RWPE1 (cell line): ENCODE data around the gene ENPEP.

Source experiments
- CTCF ChIA-PET: fragments of 350-600 bp; sonication (Branson Sonifier 250); formaldehyde crosslinking; extraction: SDS; loops from one replicate; lab custom pipeline; 2021; lab: Yijun Ruan, JAX
- POLR2A ChIA-PET: fragments of 400-600 bp; formaldehyde crosslinking; extraction: SDS; loops from one replicate; lab custom pipeline; 2020; ENCODE audit warnings: antibody characterized with exemption; ENCODE audit not compliant: low non-redundant PET; lab: Yijun Ruan, JAX
- DNase-seq: peaks from one replicate; pipeline ENCODE4 v3.0.0; 2012; ENCODE audit warnings: low spot score
- H3K27ac ChIP-seq: fragments of 450-650 bp; 2 replicates; pipeline ENCODE4 v1.5.1; 2017
- TF ChIP-seq, protein P1 (sequence below): fragments of 450-650 bp; conservative IDR thresholded peaks from 2 replicates; pipeline ENCODE4 v1.5.1; 2017; ENCODE audit warnings: low read depth, mild to moderate bottlenecking

The ENPEP gene

DNA sequence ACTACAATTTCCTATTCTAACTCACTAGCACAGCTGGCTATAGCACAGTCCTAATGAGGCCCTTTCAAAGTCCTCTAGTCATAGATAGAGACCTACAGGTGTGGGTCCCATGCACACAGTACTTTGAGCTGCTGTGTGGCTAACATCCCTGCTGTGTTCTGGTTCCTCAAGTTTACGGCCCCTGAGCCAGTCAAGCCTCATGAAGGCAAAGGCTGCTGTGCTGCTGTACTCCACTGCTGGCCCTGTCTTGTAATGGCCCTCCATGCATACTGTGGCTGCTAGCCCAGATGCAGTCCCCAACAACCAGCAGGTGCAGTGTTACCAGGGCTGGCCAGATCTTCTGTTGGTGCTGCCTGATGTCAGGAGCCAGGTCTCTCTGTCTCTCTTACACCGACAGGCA lies 23.4 kb upstream of the ENPEP start:
- ChIA-PET CTCF (no interaction called here), POLR2A (interaction anchor here (0.6 kb wide), 1 partner anchor 39 kb away, joined by 3 read pairs; no protein-coding TSS in a partner anchor)
- H3K27ac ChIP-seq: no peak overlapping the region
- no peak for DNase-seq
- TF ChIP-seq, protein P1, sequence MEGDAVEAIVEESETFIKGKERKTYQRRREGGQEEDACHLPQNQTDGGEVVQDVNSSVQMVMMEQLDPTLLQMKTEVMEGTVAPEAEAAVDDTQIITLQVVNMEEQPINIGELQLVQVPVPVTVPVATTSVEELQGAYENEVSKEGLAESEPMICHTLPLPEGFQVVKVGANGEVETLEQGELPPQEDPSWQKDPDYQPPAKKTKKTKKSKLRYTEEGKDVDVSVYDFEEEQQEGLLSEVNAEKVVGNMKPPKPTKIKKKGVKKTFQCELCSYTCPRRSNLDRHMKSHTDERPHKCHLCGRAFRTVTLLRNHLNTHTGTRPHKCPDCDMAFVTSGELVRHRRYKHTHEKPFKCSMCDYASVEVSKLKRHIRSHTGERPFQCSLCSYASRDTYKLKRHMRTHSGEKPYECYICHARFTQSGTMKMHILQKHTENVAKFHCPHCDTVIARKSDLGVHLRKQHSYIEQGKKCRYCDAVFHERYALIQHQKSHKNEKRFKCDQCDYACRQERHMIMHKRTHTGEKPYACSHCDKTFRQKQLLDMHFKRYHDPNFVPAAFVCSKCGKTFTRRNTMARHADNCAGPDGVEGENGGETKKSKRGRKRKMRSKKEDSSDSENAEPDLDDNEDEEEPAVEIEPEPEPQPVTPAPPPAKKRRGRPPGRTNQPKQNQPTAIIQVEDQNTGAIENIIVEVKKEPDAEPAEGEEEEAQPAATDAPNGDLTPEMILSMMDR: no peak

DNA sequence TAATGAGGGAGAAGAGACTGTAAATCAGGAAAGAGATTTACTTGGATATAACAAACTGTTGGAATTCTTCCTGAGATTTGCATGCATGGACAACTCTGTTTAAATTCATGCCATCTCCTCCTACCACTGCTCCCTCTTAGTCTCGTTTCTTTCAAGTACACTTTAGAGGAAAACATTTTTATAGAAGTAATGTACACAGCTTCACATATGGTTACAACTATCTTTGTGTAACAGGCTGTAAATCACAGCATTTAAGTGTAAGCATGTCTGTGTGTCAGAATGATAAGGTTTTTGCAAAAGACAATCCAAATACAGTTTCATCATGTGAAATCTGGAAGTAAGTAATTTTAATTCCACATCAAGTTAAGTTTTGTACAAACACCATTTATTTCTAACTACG lies 21.5 kb upstream of the ENPEP start:
- H3K27ac ChIP-seq: no peak overlapping the region
- ChIA-PET CTCF (no interaction called here), POLR2A (no interaction called here)
- DNase-seq: no peak
- TF ChIP-seq, protein P1: no peak

DNA sequence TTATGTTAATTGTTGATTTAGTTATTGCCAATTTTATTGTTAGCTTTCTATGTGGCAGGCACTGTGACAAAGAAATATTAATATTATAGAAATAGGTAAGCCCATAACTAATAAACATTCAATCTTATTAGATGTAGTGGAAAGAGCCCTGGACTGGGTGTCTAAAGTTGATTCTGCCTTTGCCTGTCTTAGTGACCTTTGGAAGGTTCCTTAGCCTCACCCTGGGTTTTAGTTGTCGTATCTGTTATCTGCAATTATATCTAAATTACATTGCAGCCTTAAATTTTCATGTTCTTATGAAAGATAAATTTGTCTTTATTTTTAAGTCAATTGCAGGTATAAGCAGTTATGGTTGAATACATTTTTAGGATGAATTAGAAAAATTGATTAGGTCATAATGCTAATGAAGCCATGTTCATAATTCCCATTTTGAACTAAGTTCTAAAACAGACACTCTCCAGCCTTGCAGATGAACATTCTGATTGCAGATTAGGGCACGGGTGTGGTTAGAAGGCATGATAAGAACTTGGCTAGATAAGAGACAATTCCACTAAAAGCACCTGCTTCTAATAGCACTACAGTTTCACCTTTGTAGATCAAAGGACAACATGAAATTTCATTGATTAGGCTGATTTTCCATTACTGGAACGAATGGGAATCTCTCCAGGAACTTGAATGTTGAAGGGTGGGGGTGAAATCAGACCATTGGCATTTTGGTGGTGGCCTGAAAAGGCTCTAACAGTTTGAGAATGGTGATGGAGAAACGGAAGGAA lies 17.3 kb upstream of the ENPEP start:
- no peak for DNase-seq
- POLR2A ChIA-PET: no interaction called here
- H3K27ac ChIP-seq: no peak overlapping the region
- TF ChIP-seq, protein P1: no peak
- CTCF ChIA-PET: no interaction called here

GRCh38 chr4:110460074-110460746 lies 15.7 kb upstream of the ENPEP start:
- ChIA-PET POLR2A (no interaction called here), CTCF (no interaction called here)
- no peak overlapping the region for H3K27ac ChIP-seq
- TF ChIP-seq, protein P1: no peak
- DNase-seq: no peak

GRCh38 chr4:110467400-110467799 lies 8.6 kb upstream of the ENPEP start:
- ChIA-PET POLR2A (no interaction called here), CTCF (interaction anchor here (1.1 kb wide), 1 partner anchor 131 kb away, joined by 4 read pairs; no protein-coding TSS in a partner anchor)
- DNase-seq: no peak
- H3K27ac ChIP-seq: no peak overlapping the region
- TF ChIP-seq, protein P1: no peak

DNA sequence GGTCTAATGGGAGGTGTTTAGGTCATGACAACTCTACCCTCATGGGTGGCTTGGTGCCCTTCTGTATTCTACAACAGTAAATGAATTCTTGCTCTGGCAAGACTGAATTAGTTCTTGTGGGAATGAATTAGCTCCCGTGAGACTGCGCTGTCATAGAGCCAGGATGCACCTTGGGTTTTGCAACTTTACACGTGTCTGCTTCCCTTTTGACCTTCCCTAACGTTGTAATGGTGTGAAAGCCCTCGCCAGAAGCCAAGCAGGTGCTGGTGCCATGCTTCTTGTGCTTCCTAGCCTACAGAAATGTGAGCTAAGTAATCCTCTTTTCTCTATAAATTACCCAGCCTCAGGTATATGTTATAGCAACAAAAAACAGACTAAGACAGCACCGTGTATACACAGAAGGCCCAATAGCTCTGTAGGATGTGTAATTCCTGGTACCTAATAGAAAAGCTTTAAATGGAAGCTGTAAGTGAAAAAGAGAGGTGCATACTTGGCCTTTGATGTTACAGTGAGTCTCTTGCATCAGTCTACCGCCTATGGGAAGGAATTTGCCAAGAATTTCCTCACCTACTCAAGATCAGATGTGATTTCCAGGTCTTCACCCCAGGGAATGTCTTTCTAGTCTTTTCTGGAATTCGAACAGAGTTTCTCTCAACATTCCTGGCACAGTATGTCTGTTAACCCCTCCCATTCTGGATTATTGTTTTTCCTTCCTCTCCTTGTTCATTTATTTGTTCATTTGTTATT lies 3.2 kb upstream of the ENPEP start:
- ChIA-PET CTCF (no interaction called here), POLR2A (no interaction called here)
- H3K27ac ChIP-seq: no peak overlapping the region
- no peak for DNase-seq
- TF ChIP-seq, protein P1: no peak
